ENCODE data around the gene FKBP1A. TPM values are rescaled to one million over a fixed set of nuclear protein-coding genes. Genes with fewer than 3 reads are reported as not detected.
"Not testable (repeated sequence)": the region's sequence is repeated elsewhere in the genome, so short reads cannot be mapped to it uniquely, and the experiment has no call there.

FKBP1A gene
- total and polyA plus RNA-seq, 9 donors = 64.7 to 697 (median 154) TPM

- H3K9me3 ChIP-seq = no peaks in the 10 kb centered on the region
- TF ChIP-seq POLR2A (IDR thresholded peaks at IDR 0.05) = no peak
- no peak for TF ChIP-seq CTCF (IDR thresholded peaks at IDR 0.05)
- no peak for TF ChIP-seq EP300 (IDR thresholded peaks at IDR 0.05)
- intact Hi-C loops (cut with DNase I) = no loop called here
- DNase-seq = no peak
- H3K27me3 ChIP-seq = no peaks in the 10 kb centered on the region
- H3K36me3 ChIP-seq = no peaks in the 10 kb centered on the region
- H3K4me1 ChIP-seq (ENCODE audit: insufficient read depth) = no peaks in the 10 kb centered on the region
- WGBS, 3 donors = 47 to 100% (median 90%) methylated on average over 1 of the region's 1 CpG
- H3K27ac ChIP-seq = no peak overlapping the region
- H3K4me3 ChIP-seq = no peak overlapping the region
Observed at GRCh38 chr20:1403624-1404023, 10.8 kb upstream of the FKBP1A start.

- intact Hi-C loops (cut with DNase I) = no loop called here
Observed at GRCh38 chr20:1402149-1402548, 9.3 kb upstream of the FKBP1A start.

GRCh38 chr20:1401451-1401907 lies 8.6 kb upstream of the FKBP1A start:
- no peak overlapping the region for H3K27ac ChIP-seq
- H3K27me3 ChIP-seq = no peaks in the 10 kb centered on the region
- WGBS, 3 donors = 59 to 63% (median 60%) methylated on average over 3 of the region's 3 CpGs
- no peak for TF ChIP-seq POLR2A (IDR thresholded peaks at IDR 0.05)
- TF ChIP-seq EP300 (IDR thresholded peaks at IDR 0.05) = no peak
- TF ChIP-seq CTCF (IDR thresholded peaks at IDR 0.05) = no peak
- H3K36me3 ChIP-seq = no peaks in the 10 kb centered on the region
- intact Hi-C loops (cut with DNase I) = no loop called here
- H3K4me3 ChIP-seq = no peak overlapping the region
- no peak for DNase-seq
- no peaks in the 10 kb centered on the region for H3K4me1 ChIP-seq (ENCODE audit: insufficient read depth)
- H3K9me3 ChIP-seq = no peaks in the 10 kb centered on the region

More at GRCh38 chr20:1402149-1402548, 9.3 kb upstream of the FKBP1A start:
- no peak for TF ChIP-seq POLR2A (IDR thresholded peaks at IDR 0.05)
- TF ChIP-seq EP300 (IDR thresholded peaks at IDR 0.05) = no peak
- no peak for TF ChIP-seq CTCF (IDR thresholded peaks at IDR 0.05)
- Histone ChIP-seq H3K36me3 (no peaks in the 10 kb centered on the region), H3K9me3 (no peaks in the 10 kb centered on the region), H3K27me3 (no peaks in the 10 kb centered on the region), H3K27ac (no peak overlapping the region), H3K4me3 (no peak overlapping the region), H3K4me1 (ENCODE audit: insufficient read depth) (no peaks in the 10 kb centered on the region)
- WGBS, 3 donors = 71 to 73% (median 72%) methylated on average over 7 of the region's 7 CpGs
- no peak for DNase-seq

GRCh38 chr20:1399678-1400366 lies 7.0 kb upstream of the FKBP1A start:
- intact Hi-C loops (cut with DNase I) = loop anchor here in 2 of 4 donors (5.0 to 10.0 kb wide), 2 partner anchors 65 to 88 kb away; no protein-coding TSS in a partner anchor
- DNase-seq; H3K27ac ChIP-seq; H3K9me3 ChIP-seq; H3K4me3 ChIP-seq; H3K36me3 ChIP-seq; H3K27me3 ChIP-seq; H3K4me1 ChIP-seq (ENCODE audit: insufficient read depth): not testable (repeated sequence)
- 17 to 20% (median 19%) methylated on average over 8 of the region's 8 CpGs for WGBS, 3 donors

- not testable (repeated sequence) for H3K9me3 ChIP-seq; H3K36me3 ChIP-seq; H3K4me1 ChIP-seq (ENCODE audit: insufficient read depth); H3K4me3 ChIP-seq; H3K27me3 ChIP-seq; DNase-seq; H3K27ac ChIP-seq
- 56 to 62% (median 61%) methylated on average over 7 of the region's 7 CpGs for WGBS, 3 donors
- intact Hi-C loops (cut with DNase I) = loop anchor here in 2 of 4 donors (5.0 to 10.0 kb wide), 2 partner anchors 63 to 86 kb away; no protein-coding TSS in a partner anchor
Observed at GRCh38 chr20:1398185-1398584, 5.3 kb upstream of the FKBP1A start.
